Measurements from ENCODE around the gene MPI.

DNA sequence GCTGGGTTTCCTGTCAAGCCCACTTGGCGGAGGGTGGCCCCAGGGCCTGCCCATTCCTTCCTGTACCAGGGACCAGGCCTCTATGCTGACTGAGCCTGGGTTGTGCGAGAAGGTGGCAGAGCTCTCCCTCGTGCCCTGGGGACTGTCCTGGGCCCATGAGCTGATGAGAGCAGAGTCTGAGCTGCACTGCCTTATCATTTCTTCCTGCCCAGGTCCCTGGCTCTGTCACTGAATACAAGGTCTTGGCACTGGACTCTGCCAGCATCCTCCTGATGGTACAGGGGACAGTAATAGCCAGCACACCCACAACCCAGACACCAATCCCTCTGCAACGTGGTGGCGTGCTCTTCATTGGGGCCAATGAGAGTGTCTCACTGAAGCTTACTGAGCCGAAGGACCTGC lies 7.5 kb downstream of the MPI start:
- no peak for TF ChIP-seq SUZ12 (IDR thresholded peaks at IDR 0.05; ENCODE audit: extremely low read depth, insufficient read depth, insufficient read length)
- no peak for TF ChIP-seq YY1 (IDR thresholded peaks at IDR 0.05; ENCODE audit: insufficient read depth, insufficient read length)
- TF ChIP-seq ZNF274 (IDR thresholded peaks at IDR 0.05; ENCODE audit: low read depth, low read length) = no peak
